NCI-H510A treated with DMSO at 0.1 percent for 48 hours (cell line): ENCODE measurements around the gene EFCAB13.

Source experiments
- DNase-seq: peaks from one replicate; lab custom pipeline; 2025; lab: John Stamatoyannopoulos, UW

The EFCAB13 gene

GRCh38 chr17:47292206-47292605, 31.5 kb upstream of the EFCAB13 start:
- DNase-seq: no peak

DNA sequence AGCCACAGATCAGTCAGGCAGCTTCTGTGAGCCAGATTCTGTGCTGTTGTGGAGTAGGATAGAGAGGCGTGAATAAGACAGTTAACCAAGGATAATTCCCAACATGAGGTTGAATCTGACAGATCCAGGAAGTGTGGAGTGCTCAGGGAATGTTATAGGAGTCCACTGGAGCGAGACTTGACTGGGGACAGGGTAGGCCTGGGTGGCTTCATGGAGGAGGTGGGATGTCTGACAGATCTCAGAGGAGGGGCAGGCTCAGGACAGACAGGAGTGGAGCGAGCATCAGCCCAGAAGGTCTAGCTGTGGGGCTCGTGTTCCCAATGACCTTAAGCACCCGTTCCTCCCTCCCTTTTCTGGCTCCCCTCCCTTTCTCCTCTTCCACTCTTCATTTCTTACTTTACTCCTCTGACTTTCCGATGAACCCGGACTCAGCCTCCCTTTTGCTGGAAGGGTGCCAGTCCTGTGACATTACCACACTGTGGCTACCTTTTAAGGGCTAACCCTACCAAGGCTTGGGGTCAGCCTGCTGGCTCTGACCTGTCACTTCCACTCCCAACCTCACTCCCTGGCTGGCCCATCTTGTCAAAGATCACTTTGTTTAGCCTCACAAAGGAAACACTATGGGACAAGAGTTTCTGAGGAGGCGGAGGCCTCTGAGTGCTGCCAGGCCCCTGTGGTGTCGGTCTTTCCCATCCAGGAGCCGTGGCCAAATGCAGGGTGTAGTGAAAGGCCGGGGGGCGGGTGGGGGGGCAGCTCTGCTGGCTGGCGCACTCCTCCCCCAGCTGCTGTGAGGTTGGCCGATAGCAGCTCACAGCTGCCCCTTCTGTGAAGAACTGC, 28.5 kb upstream of the EFCAB13 start:
- DNase-seq: no peak

DNA sequence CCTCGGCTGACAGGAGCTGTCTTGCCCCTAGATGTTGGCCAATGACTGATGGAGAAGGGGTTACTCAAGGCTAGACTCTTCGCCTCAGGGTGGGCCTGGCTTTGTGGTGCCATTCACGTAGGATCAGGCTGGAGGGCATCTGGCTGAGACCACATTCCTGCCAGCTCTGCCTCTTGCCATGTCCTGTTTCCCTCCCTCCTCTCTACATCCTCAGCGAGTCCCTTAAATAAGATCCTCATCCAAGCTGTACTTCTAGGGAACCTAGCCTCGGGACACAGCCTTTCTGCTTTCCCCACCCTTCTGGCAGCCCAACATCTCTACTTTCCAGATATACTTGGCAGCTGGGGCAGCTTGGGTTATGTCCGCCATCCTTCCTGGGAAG, 27.9 kb upstream of the EFCAB13 start:
- no peak for DNase-seq

GRCh38 chr17:47297661-47298400, 25.9 kb upstream of the EFCAB13 start:
- no peak for DNase-seq

DNA sequence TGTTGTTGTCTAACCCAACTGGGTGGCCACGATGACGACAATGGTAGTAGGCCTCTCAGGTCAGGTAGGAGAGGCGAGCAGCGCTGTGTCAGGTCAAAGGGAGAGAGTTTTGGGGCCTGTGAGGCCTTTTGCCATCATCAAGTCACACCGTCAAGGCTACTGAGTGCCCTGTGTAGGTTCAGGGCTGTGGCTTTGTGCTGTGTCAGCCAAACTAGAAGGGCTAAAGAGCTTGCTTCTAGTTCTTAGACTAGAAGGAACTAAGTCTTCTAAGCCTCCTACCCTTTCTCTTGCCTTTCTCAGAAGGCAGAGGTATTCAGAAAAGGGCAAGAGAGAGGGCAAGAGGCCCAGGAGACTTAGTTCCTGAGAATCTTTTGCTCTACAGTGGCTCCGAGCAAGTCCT, 25.0 kb upstream of the EFCAB13 start:
- DNase-seq: no peak

GRCh38 chr17:47299239-47299910, 24.4 kb upstream of the EFCAB13 start:
- no peak for DNase-seq

- no peak for DNase-seq
Observed at GRCh38 chr17:47300718-47301117, 23.0 kb upstream of the EFCAB13 start.

- DNase-seq: no peak
Observed at GRCh38 chr17:47301161-47301560, 22.6 kb upstream of the EFCAB13 start.

DNA sequence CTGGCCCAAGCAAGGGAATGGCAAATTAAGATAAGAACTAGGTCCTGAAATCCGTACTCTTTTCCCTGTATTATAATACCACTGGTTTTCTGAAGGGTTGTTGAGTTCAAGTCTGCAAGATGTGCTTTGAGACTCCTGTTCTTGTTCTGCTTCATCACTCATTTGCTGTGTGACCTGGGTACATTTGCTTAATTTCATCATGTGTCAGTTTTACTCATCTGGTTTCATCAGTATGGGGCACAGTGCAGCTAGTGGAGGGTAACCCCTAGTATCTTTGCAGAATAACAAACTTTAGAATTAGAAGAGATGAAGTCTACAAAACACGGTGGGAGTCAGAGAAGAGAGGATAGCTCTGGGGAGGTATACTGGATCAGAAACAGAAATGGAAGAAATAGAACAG, 21.9 kb upstream of the EFCAB13 start:
- no peak for DNase-seq

DNA sequence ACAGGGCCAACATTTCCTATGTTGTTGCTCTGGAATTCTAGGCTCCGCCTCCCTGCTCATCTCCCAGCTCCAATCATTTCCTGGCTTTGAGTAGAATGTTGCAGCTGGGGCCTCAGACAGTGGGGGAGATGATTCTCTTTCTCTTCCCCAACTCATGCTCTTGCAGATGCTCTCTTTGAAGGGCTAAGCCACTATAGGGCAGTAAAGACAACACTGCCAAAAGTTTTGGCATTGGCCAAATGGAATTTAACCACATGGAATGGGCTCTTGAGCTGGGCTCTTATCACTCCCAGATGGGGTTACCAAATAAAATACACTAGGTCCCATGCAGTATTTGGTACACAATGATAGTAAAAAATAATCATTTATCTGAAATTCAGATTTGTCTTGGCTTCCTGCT, 19.6 kb upstream of the EFCAB13 start:
- DNase-seq: no peak

DNA sequence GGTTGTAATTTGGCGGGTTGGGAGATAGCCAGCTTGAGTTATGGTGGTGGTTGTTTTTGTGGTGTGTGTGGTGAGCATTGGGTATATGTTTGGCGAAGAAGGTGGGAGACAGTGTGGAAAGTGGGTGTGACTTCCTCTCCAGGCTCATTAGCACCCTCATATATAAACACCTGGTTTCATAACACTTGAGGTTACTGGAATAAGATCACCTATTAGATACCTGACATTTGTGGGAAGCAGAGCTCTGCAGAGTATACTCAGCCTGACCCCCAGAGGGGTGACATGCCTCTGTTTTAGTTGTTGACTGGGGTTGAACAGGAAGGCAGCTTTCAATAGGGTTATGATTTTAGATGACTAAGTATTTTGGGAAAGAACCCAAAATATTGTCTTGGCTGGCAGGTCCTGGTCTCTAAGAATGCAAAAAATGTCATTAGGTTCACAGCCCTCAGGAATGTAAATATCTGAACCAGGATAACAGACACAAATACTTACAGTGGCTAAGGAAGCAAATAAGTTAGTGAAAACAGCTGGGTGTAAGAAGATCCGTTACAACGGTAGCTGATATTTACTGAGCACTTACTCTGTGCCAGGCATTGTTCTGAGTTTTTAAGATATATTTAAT, 18.3 kb upstream of the EFCAB13 start:
- DNase-seq: no peak

DNA sequence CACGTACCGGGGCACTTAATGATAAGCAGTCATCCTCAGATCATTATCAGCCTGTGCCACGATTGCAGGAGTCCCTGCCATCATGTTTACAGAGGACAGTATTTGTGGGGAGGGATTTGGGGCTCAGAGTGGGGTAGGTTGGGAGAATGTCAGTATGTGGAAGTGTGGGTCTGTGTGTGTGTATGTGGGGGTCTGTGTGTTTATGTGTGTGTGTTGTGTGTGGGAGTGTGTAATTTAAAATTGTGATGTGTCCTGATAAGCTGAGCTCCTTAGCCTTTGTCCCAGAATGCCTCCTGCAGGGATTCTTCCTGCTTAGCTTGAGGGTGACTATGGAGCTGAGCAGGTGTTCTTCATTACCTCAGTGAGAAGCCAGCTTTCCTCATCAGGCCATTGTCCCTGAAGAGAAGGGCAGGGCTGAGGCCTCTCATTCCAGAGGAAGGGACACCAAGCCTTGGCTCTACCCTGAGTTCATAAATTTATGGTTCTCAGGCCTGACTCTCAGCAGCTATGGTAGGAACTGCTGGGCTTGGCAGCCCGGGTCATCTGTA, 13.5 kb upstream of the EFCAB13 start:
- DNase-seq: no peak

DNA sequence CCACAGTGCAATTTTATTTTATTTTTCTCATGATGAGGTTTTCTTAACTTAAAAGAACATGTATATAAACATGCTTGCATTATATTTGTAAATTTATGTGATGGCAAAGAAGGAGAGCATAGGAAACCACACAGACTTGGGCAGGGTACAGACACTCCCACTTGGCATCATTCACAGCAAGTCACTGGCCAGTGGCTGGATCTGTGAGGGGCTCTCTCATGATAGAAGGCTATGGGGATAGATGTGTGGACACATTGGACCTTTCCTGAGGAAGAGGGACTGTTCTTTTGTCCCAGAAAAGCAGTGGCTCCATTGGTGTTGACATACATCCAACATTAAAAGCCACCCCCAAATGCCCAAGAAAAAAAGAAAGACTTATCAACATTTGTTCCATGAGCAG, 12.3 kb upstream of the EFCAB13 start:
- no peak for DNase-seq

DNA sequence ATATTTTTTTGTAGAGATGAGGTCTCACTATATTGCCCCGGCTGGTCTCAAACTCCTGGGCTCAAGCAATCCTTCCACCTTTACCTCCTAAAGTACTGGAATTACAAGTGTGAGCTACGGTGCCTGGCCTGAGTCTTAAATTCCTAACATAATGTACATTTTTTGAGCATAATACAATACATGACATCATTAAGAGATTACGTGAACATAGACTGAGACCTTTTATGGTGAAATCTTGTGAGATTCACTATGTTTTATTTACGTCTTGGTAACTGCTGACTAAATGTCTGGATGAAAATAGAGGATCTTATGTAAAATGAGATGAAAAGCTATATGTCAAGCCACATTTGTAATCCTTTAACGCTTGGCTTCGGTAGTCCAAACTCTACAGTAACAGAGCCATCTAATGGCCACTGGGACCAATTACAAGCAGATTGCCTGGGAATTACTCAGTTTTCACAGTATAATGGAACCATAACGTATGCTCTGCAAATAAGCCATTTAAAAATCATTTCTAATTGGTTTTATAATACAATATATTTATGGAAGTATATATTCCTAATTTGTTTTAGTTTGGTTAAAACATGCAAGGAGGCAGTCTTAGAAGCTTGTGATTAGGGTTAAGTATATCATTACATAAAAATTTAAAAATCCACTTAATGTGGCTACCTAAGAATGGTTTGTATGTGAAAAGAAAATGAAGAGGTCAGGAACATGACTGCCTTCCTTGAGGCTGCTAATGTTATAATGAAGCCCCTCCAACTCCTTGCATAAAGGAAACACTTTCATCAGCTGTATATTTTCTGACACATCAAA, 8.1 kb upstream of the EFCAB13 start:
- DNase-seq: peak; percentile 83

- DNase-seq: no peak
Observed at GRCh38 chr17:47316311-47316710, 7.4 kb upstream of the EFCAB13 start.

GRCh38 chr17:47317119-47317518, 6.6 kb upstream of the EFCAB13 start:
- no peak for DNase-seq

DNA sequence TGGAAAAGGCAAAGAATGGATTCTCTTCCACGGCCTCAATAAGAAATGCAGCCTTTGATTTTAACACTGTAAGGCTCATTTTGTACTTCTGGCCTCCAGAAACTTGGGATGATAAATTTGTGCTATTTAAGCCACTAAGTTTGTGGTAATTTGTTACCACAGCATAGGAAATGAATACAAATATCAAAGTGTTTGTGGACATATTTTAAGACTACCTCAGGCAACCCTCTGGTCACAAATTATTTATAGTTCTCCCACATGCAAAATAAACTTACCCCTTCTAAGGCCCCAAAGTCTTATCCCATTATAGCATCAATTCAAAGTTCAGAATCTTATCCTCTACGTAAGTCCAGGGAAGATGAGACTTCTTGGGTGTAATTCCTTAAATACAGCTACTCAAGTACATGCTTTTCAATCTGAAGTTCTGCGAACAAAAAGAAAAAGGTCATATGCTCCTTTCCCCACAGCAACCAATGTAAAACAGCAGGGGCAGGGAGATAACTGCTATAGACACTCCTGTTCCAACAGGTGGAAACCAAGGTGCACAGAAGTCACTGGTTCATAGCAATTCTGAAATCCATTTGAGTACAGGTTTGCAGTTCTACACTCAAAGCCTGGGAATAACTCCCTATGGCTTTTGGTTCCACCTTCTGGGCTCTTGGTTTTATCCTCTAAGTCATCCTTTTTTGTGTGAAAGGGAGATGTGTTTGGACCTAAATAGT, 5.4 kb upstream of the EFCAB13 start:
- no peak for DNase-seq

GRCh38 chr17:47320879-47321502, 2.8 kb upstream of the EFCAB13 start:
- DNase-seq: no peak

DNA sequence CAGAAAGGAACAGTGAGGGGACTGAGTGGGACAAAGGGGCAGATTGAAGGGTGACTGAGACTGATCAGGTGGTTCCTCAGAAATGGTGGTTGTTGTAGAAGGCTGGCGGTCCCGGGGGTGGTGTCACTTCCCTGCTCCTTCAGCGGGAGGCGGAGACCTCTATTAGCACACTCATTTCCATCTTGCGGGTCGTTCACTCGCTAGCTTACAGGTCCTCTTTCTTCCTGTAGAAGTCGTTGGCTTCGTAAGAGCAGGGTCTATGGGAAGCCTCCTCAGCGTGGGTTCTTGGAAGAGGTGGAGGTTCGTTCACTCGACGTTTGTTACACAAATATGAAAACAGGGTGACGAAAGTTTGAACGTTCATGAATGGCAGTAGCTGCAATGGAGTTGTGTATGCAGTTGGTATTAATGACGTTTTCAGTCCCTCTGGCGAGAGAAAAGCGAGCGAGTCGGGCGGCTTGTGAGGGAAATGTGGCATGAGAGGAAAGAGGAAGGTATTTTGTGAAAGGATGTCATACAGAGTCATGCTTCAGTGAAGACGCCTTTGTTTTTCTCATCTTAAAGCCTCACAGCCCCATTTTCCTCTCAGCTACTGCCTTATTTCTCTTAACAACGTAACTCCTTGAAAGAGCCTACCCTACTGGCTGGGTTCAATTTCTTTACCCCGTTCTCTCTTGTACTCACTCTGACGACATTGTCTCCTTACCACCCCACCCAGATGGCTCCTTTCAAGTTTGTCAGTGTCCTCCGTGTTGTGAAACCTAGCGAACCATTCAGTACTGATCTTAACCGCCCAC, 667 bp downstream of the EFCAB13 start:
- peak; percentile 77 for DNase-seq
